ENCODE data around the gene PLA2G12A. TPM values are rescaled to one million over a fixed set of nuclear protein-coding genes. Genes with fewer than 3 reads are reported as not detected.
A peak's percentile ranks its signal among the peaks of the same experiment; 100 is the strongest.

PLA2G12A gene
- total RNA-seq, 1 donor from 2014 or later, result 51.0 TPM

DNA sequence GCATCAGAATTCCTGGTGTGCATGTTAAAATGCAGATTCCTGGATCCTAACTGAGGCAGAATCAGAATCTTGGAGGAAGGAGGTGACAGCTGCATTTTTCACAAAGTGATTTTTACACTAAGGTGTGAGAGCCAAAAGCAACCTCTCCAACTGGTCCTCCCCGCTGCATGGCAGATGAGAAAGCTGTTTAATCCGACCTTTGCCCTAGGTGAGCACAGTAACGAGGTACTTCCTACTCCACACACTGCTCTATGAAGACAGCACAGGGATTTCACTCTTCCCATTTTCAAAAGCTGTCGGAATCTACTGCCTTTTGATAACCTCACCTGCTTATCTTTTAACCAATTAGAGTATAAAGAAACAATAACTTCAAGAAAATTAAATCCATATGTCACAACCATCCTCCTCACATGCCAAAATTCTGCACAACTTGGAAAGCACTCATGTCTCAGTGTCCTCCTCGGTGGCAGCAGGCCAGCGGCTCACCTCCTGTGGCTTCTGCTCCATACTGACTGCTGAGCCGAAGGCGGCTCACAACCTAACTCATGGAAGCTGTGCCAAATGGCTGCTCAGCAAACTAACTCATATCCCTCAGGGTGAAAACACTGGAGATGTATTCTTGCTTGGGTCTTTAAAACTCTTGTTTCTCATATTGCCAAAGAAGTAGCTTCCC lies 30.2 kb downstream of the PLA2G12A start:
- Mint-ChIP-seq H3K27me3 (ENCODE audit: low read depth) (no peaks in the 10 kb centered on the region), H3K36me3 (peaks cover 30% of the 10 kb centered on the region), H3K4me1 (peaks cover 41% of the 10 kb centered on the region), H3K9me3 (no peaks in the 10 kb centered on the region), H3K4me3 (peak overlapping the region; percentile 1), H3K27ac (peak overlapping the region; percentile 10)
- DNase-seq (ENCODE audit: low spot score in 2 of 2, unreplicated experiment in 2 of 2), result no peak
- TF ChIP-seq, protein P1, sequence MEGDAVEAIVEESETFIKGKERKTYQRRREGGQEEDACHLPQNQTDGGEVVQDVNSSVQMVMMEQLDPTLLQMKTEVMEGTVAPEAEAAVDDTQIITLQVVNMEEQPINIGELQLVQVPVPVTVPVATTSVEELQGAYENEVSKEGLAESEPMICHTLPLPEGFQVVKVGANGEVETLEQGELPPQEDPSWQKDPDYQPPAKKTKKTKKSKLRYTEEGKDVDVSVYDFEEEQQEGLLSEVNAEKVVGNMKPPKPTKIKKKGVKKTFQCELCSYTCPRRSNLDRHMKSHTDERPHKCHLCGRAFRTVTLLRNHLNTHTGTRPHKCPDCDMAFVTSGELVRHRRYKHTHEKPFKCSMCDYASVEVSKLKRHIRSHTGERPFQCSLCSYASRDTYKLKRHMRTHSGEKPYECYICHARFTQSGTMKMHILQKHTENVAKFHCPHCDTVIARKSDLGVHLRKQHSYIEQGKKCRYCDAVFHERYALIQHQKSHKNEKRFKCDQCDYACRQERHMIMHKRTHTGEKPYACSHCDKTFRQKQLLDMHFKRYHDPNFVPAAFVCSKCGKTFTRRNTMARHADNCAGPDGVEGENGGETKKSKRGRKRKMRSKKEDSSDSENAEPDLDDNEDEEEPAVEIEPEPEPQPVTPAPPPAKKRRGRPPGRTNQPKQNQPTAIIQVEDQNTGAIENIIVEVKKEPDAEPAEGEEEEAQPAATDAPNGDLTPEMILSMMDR (IDR thresholded peaks at IDR 0.05; ENCODE audit: unreplicated experiment), result no peak

DNA sequence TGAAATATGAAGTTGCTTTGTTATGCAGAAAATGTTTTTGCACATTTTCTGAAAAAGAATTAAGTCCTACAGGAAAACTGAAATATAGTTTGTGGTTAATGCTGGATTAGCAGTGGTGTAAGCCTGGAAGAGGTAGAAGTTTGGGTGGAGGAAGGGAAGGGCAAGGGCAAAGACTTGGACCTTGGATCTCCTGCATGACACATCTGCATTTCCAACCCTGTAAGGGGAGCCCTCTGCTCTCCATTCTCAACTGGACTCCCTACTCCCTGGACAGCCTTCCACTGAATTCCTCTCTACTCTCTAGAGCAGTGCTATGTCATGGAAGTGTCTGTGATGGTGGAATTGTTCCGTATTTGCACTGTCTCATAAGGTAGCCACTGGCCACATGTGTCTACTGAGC lies 31.2 kb downstream of the PLA2G12A start:
- no peak for DNase-seq (ENCODE audit: low spot score in 2 of 2, unreplicated experiment in 2 of 2)
- H3K36me3 Mint-ChIP-seq, result peaks cover 38% of the 10 kb centered on the region
- H3K27me3 Mint-ChIP-seq (ENCODE audit: low read depth), result no peaks in the 10 kb centered on the region
- TF ChIP-seq, protein P1 (IDR thresholded peaks at IDR 0.05; ENCODE audit: unreplicated experiment), result no peak
- H3K27ac Mint-ChIP-seq, result no peak overlapping the region
- H3K4me1 Mint-ChIP-seq, result peaks cover 33% of the 10 kb centered on the region
- no peak overlapping the region for H3K4me3 Mint-ChIP-seq
- H3K9me3 Mint-ChIP-seq, result no peaks in the 10 kb centered on the region

DNA sequence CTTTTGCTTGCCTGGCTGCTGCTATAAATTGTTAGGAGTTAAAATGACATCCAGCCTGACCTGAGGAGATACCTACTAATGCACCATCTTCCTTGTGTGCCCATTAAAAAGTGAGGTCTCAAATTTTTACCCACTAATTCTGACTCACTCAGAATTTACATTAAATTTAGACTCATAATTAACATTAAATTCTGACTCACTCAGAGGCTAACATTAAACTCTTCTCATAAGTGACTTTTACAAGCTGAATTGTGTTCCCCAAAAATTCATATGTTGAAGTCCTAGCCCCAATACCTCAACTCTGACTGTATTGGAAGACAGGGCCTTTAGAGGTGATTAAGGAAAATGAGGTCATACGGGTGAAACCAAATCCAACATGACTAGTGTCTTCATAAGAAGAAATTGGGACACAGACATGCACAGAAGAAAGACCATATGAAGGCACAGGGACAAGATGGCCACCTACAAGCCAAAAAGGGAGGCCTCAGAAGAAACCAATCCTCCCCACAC lies 38.4 kb downstream of the PLA2G12A start:
- H3K36me3 Mint-ChIP-seq, result peaks cover 56% of the 10 kb centered on the region
- no peak for DNase-seq (ENCODE audit: low spot score in 2 of 2, unreplicated experiment in 2 of 2)
- no peak overlapping the region for H3K4me3 Mint-ChIP-seq
- H3K4me1 Mint-ChIP-seq, result no peaks in the 10 kb centered on the region
- TF ChIP-seq, protein P1 (IDR thresholded peaks at IDR 0.05; ENCODE audit: unreplicated experiment), result no peak
- H3K27me3 Mint-ChIP-seq (ENCODE audit: low read depth), result no peaks in the 10 kb centered on the region
- no peaks in the 10 kb centered on the region for H3K9me3 Mint-ChIP-seq
- H3K27ac Mint-ChIP-seq, result no peak overlapping the region

DNA sequence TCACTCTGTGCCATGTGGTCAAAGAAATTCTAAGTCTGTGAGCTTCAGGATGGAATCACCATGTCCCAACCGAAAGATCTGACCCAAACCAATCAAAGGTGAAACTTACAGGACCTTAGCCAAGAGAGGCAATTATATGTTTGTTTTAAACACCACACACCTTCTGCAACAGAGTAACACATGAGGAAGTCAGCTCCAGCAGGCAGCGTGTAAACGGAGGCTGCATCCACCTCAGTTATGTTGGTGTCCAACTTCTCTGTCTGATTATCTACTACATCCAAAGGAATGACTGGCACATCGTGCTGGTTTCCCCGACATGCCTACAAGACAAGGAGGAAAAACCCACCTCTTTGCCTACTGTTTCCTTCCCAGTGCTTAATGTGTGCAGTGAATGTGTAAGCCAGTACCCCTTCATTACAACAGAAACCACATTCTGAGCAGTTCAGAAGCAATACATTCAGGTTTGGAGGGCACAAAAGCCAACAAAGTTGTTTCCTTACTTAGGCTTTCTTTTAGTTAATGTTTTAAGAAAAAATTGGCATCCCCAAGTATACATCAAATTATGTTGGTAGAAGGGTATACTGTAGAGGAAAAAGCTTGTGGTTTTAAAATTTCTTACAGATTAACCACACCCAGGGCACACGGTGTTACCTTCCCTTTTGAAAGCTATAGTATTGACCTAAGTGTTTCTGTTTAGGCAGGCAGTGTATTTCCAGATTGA lies 39.0 kb downstream of the PLA2G12A start:
- H3K27me3 Mint-ChIP-seq (ENCODE audit: low read depth), result no peaks in the 10 kb centered on the region
- H3K36me3 Mint-ChIP-seq, result peaks cover 51% of the 10 kb centered on the region
- H3K9me3 Mint-ChIP-seq, result no peaks in the 10 kb centered on the region
- H3K27ac Mint-ChIP-seq, result no peak overlapping the region
- TF ChIP-seq, protein P1 (IDR thresholded peaks at IDR 0.05; ENCODE audit: unreplicated experiment), result no peak
- H3K4me1 Mint-ChIP-seq, result no peaks in the 10 kb centered on the region
- H3K4me3 Mint-ChIP-seq, result no peak overlapping the region
- DNase-seq (ENCODE audit: low spot score in 2 of 2, unreplicated experiment in 2 of 2), result no peak

DNA sequence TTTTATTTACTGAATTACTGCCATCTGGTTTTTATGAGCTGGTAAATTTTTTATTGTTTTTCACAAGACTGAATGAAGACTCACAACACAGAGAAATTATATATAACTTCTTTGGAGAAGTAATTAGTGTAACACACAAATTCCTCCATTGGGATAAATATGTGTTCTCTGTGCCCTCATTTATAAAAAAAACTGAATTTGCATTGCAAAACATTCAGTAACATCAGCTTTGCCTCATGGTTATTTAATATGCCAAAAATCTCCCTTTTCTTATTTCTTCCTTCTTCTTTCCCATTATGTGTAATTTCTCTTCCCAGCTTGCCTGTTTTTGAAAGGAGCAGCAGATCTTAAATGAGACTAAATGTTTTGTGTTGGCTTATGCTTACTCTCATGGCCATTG lies 45.1 kb downstream of the PLA2G12A start:
- Mint-ChIP-seq H3K4me1 (no peaks in the 10 kb centered on the region), H3K9me3 (peaks cover 17% of the 10 kb centered on the region), H3K27me3 (ENCODE audit: low read depth) (no peaks in the 10 kb centered on the region), H3K4me3 (no peak overlapping the region), H3K36me3 (peaks cover 44% of the 10 kb centered on the region), H3K27ac (no peak overlapping the region)
- DNase-seq (ENCODE audit: low spot score in 2 of 2, unreplicated experiment in 2 of 2), result no peak
- TF ChIP-seq, protein P1 (IDR thresholded peaks at IDR 0.05; ENCODE audit: unreplicated experiment), result no peak

Measured in mesothelial cell of epicardium (in vitro differentiated cells).